Suprapubic skin (tissue), 4 donors: ENCODE results near the gene ZNF664. TPM values are rescaled to one million over a fixed set of nuclear protein-coding genes. Genes with fewer than 3 reads are reported as not detected.

Source experiments
- DNase-seq, 2 donors: peaks; one replicate each; pipeline ENCODE4 v3.0.0-alpha.2; 2019; ENCODE audit warnings: low spot score in 2 of 2
- H3K27ac ChIP-seq: fragments of 200-600 bp; sonication (generic); one replicate; pipeline ENCODE4 v1.5.1; 2019
- H3K27me3 ChIP-seq: fragments of 200-600 bp; sonication (generic); one replicate; pipeline ENCODE4 v1.5.1; 2019
- H3K36me3 ChIP-seq: fragments of 200-600 bp; sonication (generic); one replicate; pipeline ENCODE4 v1.5.1; 2019
- H3K4me1 ChIP-seq: fragments of 200-600 bp; sonication (generic); one replicate; pipeline ENCODE4 v1.5.1; 2019
- H3K4me3 ChIP-seq: fragments of 200-600 bp; sonication (generic); one replicate; pipeline ENCODE4 v1.5.1; 2019; ENCODE audit warnings: mild to moderate bottlenecking
- H3K9me3 ChIP-seq: fragments of 200-600 bp; sonication (generic); one replicate; pipeline ENCODE4 v1.5.1; 2019
- CTCF ChIP-seq, 2 donors: fragments of 200-600 bp in 1 of 2; fragments of 450-650 bp in 1 of 2; sonication (generic) in 1 of 2; IDR thresholded peaks; one replicate each; pipeline ENCODE4 v1.5.1; 2016 to 2019; ENCODE audit warnings: antibody characterized with exemption in 2 of 2, mild to moderate bottlenecking in 1 of 2, moderate library complexity in 1 of 2
- EP300 ChIP-seq: sonication (generic); formaldehyde crosslinking; IDR thresholded peaks from one replicate; pipeline ENCODE4 v1.6.1; 2017; ENCODE audit warnings: antibody characterized with exemption
- POLR2A ChIP-seq, 2 donors: fragments of 450-650 bp; IDR thresholded peaks; one replicate each; pipeline ENCODE4 v1.6.1; 2017; ENCODE audit warnings: antibody characterized with exemption in 2 of 2, mild to moderate bottlenecking in 2 of 2, moderate library complexity in 2 of 2
- POLR2AphosphoS5 ChIP-seq, 3 donors: sonication (generic); formaldehyde crosslinking; IDR thresholded peaks; one replicate each; pipeline ENCODE4 v1.6.1; 2017; ENCODE audit warnings: antibody characterized with exemption in 3 of 3
- WGBS: methylation state at CpG from one replicate; pipeline ENCODE4 v1.1.5; 2018; 5-methylcytosine and 5-hydroxymethylcytosine counted together
- total RNA-seq, 4 donors: library from RNA; depleted of rRNA; stranded (reverse); fragments of >200 nt; gene quantifications; one replicate each; pipeline ENCODE4 v1.1.0, GENCODE V29; 2016

Gene ZNF664
- total RNA-seq, 4 donors from 2014 or later = 29.6 to 39.6 (median 32.8) TPM

- peaks cover 6% of the 10 kb centered on the region for H3K4me1 ChIP-seq
- DNase-seq = no peak
- H3K27me3 ChIP-seq = no peaks in the 10 kb centered on the region
- 62% methylated on average over 10 of the region's 10 CpGs for WGBS
- no peak overlapping the region for H3K4me3 ChIP-seq
- no peak overlapping the region for H3K27ac ChIP-seq
- H3K36me3 ChIP-seq = no peaks in the 10 kb centered on the region
- TF ChIP-seq EP300 (no peak), POLR2A (IDR thresholded peaks at IDR 0.05) (no peak), POLR2AphosphoS5 (IDR thresholded peaks at IDR 0.05) (no peak), CTCF (IDR thresholded peaks at IDR 0.05) (no peak)
- H3K9me3 ChIP-seq = no peaks in the 10 kb centered on the region
Observed at GRCh38 chr12:124040291-124040690, 67.3 kb downstream of the ZNF664 start.

- no peak for DNase-seq
- no peaks in the 10 kb centered on the region for H3K36me3 ChIP-seq
- peaks cover 8% of the 10 kb centered on the region for H3K4me1 ChIP-seq
- TF ChIP-seq POLR2A (IDR thresholded peaks at IDR 0.05) (no peak), POLR2AphosphoS5 (IDR thresholded peaks at IDR 0.05) (no peak), EP300 (no peak), CTCF (IDR thresholded peaks at IDR 0.05) (no peak)
- no peak overlapping the region for H3K4me3 ChIP-seq
- no peaks in the 10 kb centered on the region for H3K9me3 ChIP-seq
- H3K27ac ChIP-seq = no peak overlapping the region
- H3K27me3 ChIP-seq = no peaks in the 10 kb centered on the region
- 89% methylated on average over 2 of the region's 2 CpGs for WGBS
Observed at GRCh38 chr12:124040737-124041136, 67.7 kb downstream of the ZNF664 start.

DNA sequence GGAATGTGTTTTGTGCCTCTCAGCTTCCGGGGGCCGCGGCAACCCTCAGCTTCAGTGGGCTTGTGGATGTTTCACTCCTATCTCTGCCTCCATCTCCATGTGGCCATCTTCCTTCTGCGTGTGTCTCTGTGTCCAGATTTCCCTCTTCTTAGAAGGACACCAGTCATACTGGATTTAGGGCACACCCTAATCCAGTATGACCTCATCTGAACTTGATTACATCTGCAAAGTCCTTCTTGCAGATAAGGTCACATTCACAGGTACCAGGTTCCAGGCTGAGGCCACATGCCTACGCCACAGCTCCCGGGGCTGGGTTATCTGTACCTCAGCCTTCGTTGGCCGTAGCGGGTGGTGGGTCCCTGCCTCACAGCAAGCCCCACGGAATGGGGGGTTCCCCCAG lies 68.9 kb downstream of the ZNF664 start:
- Histone ChIP-seq H3K9me3 (no peaks in the 10 kb centered on the region), H3K4me3 (no peak overlapping the region), H3K36me3 (no peaks in the 10 kb centered on the region), H3K27ac (no peak overlapping the region), H3K27me3 (no peaks in the 10 kb centered on the region), H3K4me1 (peaks cover 8% of the 10 kb centered on the region)
- 86% methylated on average over 10 of the region's 10 CpGs for WGBS
- DNase-seq = no peak
- TF ChIP-seq EP300 (no peak), CTCF (IDR thresholded peaks at IDR 0.05) (no peak), POLR2A (IDR thresholded peaks at IDR 0.05) (no peak), POLR2AphosphoS5 (IDR thresholded peaks at IDR 0.05) (no peak)

- Histone ChIP-seq H3K4me3 (no peak overlapping the region), H3K27ac (no peak overlapping the region), H3K4me1 (peaks cover 8% of the 10 kb centered on the region), H3K36me3 (no peaks in the 10 kb centered on the region), H3K27me3 (no peaks in the 10 kb centered on the region), H3K9me3 (no peaks in the 10 kb centered on the region)
- TF ChIP-seq POLR2A (IDR thresholded peaks at IDR 0.05) = no peak
- TF ChIP-seq POLR2AphosphoS5 (IDR thresholded peaks at IDR 0.05) = no peak
- TF ChIP-seq CTCF (IDR thresholded peaks at IDR 0.05) = no peak
- TF ChIP-seq EP300 = no peak
- WGBS = 83% methylated on average over 8 of the region's 8 CpGs
- DNase-seq = no peak
Observed at GRCh38 chr12:124044021-124044420, 71.0 kb downstream of the ZNF664 start.

DNA sequence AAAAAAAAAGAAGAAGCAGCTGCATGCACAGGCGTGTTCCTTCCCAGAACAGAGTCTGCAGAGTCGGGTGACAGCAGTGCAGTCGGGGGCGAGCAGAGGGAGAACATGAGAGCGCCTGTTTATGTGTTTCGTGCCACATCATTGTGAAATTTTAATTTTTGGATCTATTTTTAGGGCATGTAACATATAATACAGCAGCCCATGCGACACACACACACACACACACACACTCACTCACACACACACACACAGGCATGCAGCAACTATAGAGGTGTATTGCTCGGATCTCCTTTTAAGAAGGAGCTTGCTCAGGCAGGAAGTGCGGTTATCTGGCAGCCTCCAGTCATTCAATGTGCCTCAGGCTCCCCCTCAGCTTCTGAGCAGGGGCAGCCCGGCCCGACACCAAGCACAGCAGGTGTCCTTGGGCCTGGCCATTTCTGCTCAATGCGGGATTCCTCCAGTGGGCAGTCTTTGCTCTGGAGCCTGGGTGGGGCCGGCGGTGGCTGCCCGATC lies 71.8 kb downstream of the ZNF664 start:
- H3K9me3 ChIP-seq = no peaks in the 10 kb centered on the region
- DNase-seq = no peak
- TF ChIP-seq CTCF (IDR thresholded peaks at IDR 0.05) (no peak), POLR2A (IDR thresholded peaks at IDR 0.05) (no peak), POLR2AphosphoS5 (IDR thresholded peaks at IDR 0.05) (no peak), EP300 (no peak)
- no peaks in the 10 kb centered on the region for H3K27me3 ChIP-seq
- whole genome bisulfite sequencing = 37% methylated on average over 15 of the region's 15 CpGs
- no peak overlapping the region for H3K27ac ChIP-seq
- H3K36me3 ChIP-seq = no peaks in the 10 kb centered on the region
- H3K4me3 ChIP-seq = no peak overlapping the region
- peaks cover 8% of the 10 kb centered on the region for H3K4me1 ChIP-seq
